T-cell (primary cell): ENCODE data around the gene RACK1. TPM values are rescaled to one million over a fixed set of nuclear protein-coding genes. Genes with fewer than 3 reads are reported as not detected.

Experiments
- ATAC-seq, 4 experiments: fragments of 200-7000 bp in 3 of 4; fragments of 150-1000 bp in 1 of 4; cut with Tn5 transposase; replicated peaks in 1 of 4; 1 replicate in 3 of 4; 2 replicates in 1 of 4; pipeline ENCODE4 v1.10.0; 2021; ENCODE audit warnings: moderate library complexity in 3 of 4, mild to moderate bottlenecking in 2 of 4, moderate number of reproducible peaks in 1 of 4
- CTCF ChIA-PET, 2 donors: fragments of 300-600 bp; sonication (Branson Sonifier 250); formaldehyde crosslinking; loops; one replicate each; lab custom pipeline; 2022; ENCODE audit warnings: antibody characterized with exemption in 2 of 2; lab: Charles Lee
- POLR2A ChIA-PET, 2 donors: fragments of 300-600 bp; sonication (Branson Sonifier 250); formaldehyde crosslinking; loops; one replicate each; lab custom pipeline; 2022; ENCODE audit warnings: antibody characterized with exemption in 2 of 2; lab: Charles Lee
- DNase-seq, 35 experiments: peaks; one replicate each; pipeline versions ENCODE4 v3.0.0 to v3.0.0-alpha.2; 2013 to 2023
- H3K27ac ChIP-seq: one replicate; pipeline ENCODE4 v1.5.1; 2013; ENCODE audit warnings: low read length
- H3K27me3 ChIP-seq, 2 experiments: replicated peaks in 1 of 2; 1 replicate in 1 of 2; 2 replicates in 1 of 2; pipeline versions ENCODE4 v1.6.1 to v1.7.0; 2013; ENCODE audit warnings: low read length in 1 of 2, mixed read lengths in 1 of 2; ENCODE audit not compliant: control insufficient read depth in 2 of 2, insufficient read depth in 2 of 2; ENCODE audit errors: extremely low read depth in 1 of 2
- H3K36me3 ChIP-seq, 2 donors: 1 replicate in 1 of 2; 2 replicates in 1 of 2; pipeline versions ENCODE4 v1.6.1 to v1.7.0; 2013; ENCODE audit warnings: low read length in 1 of 2; ENCODE audit not compliant: control insufficient read depth in 2 of 2, insufficient read depth in 1 of 2; ENCODE audit errors: extremely low read depth in 1 of 2
- H3K4me1 ChIP-seq, 2 experiments: 1 replicate in 1 of 2; 2 replicates in 1 of 2; pipeline versions ENCODE4 v1.6.1 to v1.7.0; 2013; ENCODE audit warnings: low read length in 2 of 2, mixed read lengths in 1 of 2; ENCODE audit not compliant: insufficient read depth in 2 of 2, control insufficient read depth in 1 of 2; ENCODE audit errors: extremely low read depth in 1 of 2
- H3K4me3 ChIP-seq, 2 donors: 1 replicate in 1 of 2; 2 replicates in 1 of 2; pipeline versions ENCODE4 v1.5.1 to v1.7.0; 2013; ENCODE audit warnings: mild to moderate bottlenecking in 2 of 2, low read length in 1 of 2, moderate library complexity in 1 of 2; ENCODE audit not compliant: control insufficient read depth in 1 of 2; ENCODE audit errors: extremely low read depth in 1 of 2
- H3K9me3 ChIP-seq: 2 replicates; pipeline ENCODE4 v1.7.0; 2013
- H3K27ac Mint-ChIP-seq, 2 donors: one replicate each; pipeline ENCODE4 v1.8.0; 2020 to 2021; ENCODE audit warnings: mild to moderate bottlenecking in 2 of 2, mixed read lengths in 2 of 2
- H3K27me3 Mint-ChIP-seq, 2 donors: one replicate each; pipeline ENCODE4 v1.8.0; 2021 to 2022; ENCODE audit warnings: mixed read lengths in 2 of 2
- H3K36me3 Mint-ChIP-seq: one replicate; pipeline ENCODE4 v1.8.0; 2021; ENCODE audit warnings: mixed read lengths
- H3K4me1 Mint-ChIP-seq, 3 donors: one replicate each; pipeline ENCODE4 v1.8.0; 2020 to 2022; ENCODE audit warnings: mixed read lengths in 3 of 3, mild to moderate bottlenecking in 1 of 3
- H3K4me3 Mint-ChIP-seq, 3 donors: one replicate each; pipeline ENCODE4 v1.8.0; 2020 to 2022; ENCODE audit warnings: mild to moderate bottlenecking in 3 of 3, mixed read lengths in 3 of 3, moderate library complexity in 3 of 3
- H3K9me3 Mint-ChIP-seq, 3 donors: one replicate each; pipeline ENCODE4 v1.8.0; 2020 to 2022; ENCODE audit warnings: mixed read lengths in 3 of 3
- WGBS: methylation state at CpG from one replicate; pipeline ENCODE4 v1.1.5; 2013; ENCODE audit warnings: missing lambda C conversion rate; ENCODE audit not compliant: insufficient coverage; 5-methylcytosine and 5-hydroxymethylcytosine counted together
- total RNA-seq, 35 experiments: library from RNA in 6 of 35; stranded (reverse) in 6 of 35; fragments of 120-200 nt in 1 of 35; gene quantifications; one replicate each; pipeline versions ENCODE4 v1.2.1 to v1.2.4 and lab custom pipeline; 2013 to 2026

The RACK1 gene
- total RNA-seq, 5 donors from 2014 or later (not counting 1 experiment from before 2014, with no cell fraction given) = 2,132 to 2,437 (median 2,230) TPM

DNA sequence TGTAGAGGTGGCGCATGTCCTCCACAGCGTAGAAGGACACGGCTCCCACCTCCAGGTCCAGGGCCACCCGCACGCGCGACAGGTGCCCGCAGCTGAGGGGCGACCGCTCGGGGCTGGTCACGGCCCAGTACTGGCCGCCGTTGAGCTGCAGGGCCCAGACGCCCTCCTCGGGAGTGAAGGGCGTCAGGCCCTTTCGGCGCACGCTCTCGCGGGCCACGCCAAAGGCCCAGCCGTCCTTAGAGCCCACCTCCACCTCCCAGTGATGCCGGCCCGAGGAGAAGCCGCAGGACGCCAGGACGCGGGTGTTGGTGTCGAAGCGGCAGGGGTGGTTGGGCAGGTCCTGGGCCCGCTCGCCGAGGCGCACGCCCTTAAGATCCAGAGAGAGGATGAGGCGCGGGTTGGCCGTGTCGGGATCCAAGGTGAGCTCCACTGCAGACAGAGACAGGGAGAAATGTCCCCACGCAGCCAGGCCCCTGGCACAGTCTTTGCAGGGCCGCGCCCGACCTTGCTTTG lies 48.4 kb downstream of the RACK1 start:
- Mint-ChIP-seq H3K36me3 (peaks cover 4% of the 10 kb centered on the region), H3K9me3 (no peaks in the 10 kb centered on the region), H3K4me3 (no peak overlapping the region), H3K27me3 (peaks cover 5 to 6% of the 10 kb centered on the region in 2 donors), H3K4me1 (peaks cover 19 to 28% (median 20%) of the 10 kb centered on the region in 3 donors), H3K27ac (no peak overlapping the region)
- Histone ChIP-seq H3K4me3 (no peak overlapping the region), H3K9me3 (no peaks in the 10 kb centered on the region), H3K4me1 (peaks cover 2 to 20% of the 10 kb centered on the region in 2 experiments), H3K36me3 (peaks cover 0 to 4% of the 10 kb centered on the region in 2 donors), H3K27me3 (no peaks in the 10 kb centered on the region), H3K27ac (no peak overlapping the region)
- ATAC-seq = no peak
- CTCF ChIA-PET = interaction anchor here in 1 of 2 donors (0.6 kb wide), 1 partner anchor 25 kb away, joined by 3 read pairs; no protein-coding TSS in a partner anchor
- WGBS = 96% methylated on average over 31 of the region's 45 CpGs
- no peak for DNase-seq
- POLR2A ChIA-PET = no interaction called here

DNA sequence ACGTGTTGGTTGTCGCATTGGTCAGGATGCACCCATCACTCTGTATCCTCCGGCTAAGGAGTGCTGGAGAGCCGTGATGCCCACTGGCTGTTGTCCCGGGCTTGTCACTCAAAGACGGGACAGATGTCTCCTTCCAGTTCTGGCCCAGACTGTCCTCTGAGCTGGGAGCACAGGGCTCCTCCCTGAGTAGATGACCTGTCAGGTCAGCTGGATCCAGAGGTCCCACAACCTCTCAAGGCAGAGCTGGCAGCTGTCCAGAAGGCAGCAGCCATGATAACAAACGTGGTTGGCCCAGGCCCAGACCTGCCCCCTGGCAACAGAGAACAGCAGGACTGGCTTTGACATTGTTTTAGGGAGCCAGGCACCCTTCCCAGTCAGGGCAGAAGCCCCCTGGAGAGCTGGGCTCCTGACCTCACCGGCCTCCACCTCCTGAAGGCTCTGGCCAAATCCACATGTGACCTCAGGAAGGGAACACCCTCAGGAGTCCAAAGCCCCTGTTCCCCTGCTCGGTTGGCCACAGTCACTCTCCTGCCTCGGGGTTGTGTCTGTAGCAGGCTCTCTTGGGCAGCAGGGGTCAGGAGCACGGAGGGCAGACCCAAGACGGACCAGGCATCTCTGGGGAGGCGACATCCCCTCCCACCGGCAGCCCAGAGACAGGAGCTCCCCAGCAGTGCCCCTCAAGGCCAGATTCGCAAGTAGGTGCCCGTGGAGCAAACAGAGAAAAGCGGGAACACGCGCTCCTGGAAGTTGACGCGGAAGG lies 49.0 kb downstream of the RACK1 start:
- Mint-ChIP-seq H3K27ac (no peak overlapping the region), H3K9me3 (no peaks in the 10 kb centered on the region), H3K4me3 (no peak overlapping the region), H3K36me3 (peaks cover 4% of the 10 kb centered on the region), H3K4me1 (peaks cover 19 to 33% (median 20%) of the 10 kb centered on the region in 3 donors), H3K27me3 (peaks cover 5 to 6% of the 10 kb centered on the region in 2 donors)
- ChIA-PET CTCF (interaction anchor here (0.5 to 0.6 kb wide), 2 partner anchors 14 to 26 kb away, joined by 3 to 9 read pairs; no protein-coding TSS in a partner anchor), POLR2A (no interaction called here)
- no peak for DNase-seq
- WGBS = 89% methylated on average over 21 of the region's 21 CpGs
- no peaks in the 10 kb centered on the region for H3K9me3 ChIP-seq
- peaks cover 2 to 25% of the 10 kb centered on the region in 2 experiments for H3K4me1 ChIP-seq
- H3K27ac ChIP-seq = no peak overlapping the region
- H3K36me3 ChIP-seq = no peaks in the 10 kb centered on the region
- ATAC-seq = no peak
- no peak overlapping the region for H3K4me3 ChIP-seq
- no peaks in the 10 kb centered on the region for H3K27me3 ChIP-seq

DNA sequence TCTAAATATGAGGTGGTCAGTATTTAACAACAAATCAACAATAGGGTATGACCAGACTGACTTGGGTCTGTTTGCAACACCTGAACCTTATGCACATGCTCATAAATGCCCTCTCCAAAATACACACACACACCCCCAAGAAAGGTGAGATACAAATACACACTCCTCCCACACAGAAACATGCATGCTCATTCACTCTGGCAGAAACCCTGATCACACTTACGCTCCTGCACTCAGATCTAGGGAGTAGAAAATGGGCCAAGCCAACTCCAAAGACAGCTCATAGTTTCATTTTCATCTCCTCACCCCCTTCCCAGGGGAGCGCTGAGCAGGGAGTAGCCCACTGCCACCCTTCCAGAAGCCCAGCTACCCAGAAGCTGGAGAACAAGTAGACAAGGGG lies 50.0 kb downstream of the RACK1 start:
- ATAC-seq (no peak), DNase-seq (no peak)
- no peak overlapping the region for H3K27ac ChIP-seq
- Mint-ChIP-seq H3K36me3 (peaks cover 7% of the 10 kb centered on the region), H3K4me3 (peak overlapping the region in 2 of 3 donors; percentile 26 to 94), H3K27ac (no peak overlapping the region), H3K27me3 (peaks cover 6 to 8% of the 10 kb centered on the region in 2 donors), H3K4me1 (peaks cover 22 to 39% (median 23%) of the 10 kb centered on the region in 3 donors), H3K9me3 (peaks cover 0 to under 1% (median 0%) of the 10 kb centered on the region in 3 donors)
- H3K4me1 ChIP-seq = peaks cover 2 to 29% of the 10 kb centered on the region in 2 experiments
- no peaks in the 10 kb centered on the region for H3K27me3 ChIP-seq
- ChIA-PET CTCF (interaction anchor here in 1 of 2 donors (0.7 kb wide), 1 partner anchor 19 kb away, joined by 4 read pairs; no protein-coding TSS in a partner anchor), POLR2A (interaction anchor here in 1 of 2 donors (0.8 kb wide), 1 partner anchor 13 kb away, joined by 3 read pairs; no protein-coding TSS in a partner anchor)
- H3K9me3 ChIP-seq = no peaks in the 10 kb centered on the region
- H3K4me3 ChIP-seq = no peak overlapping the region
- 92% methylated on average over 2 of the region's 2 CpGs for WGBS
- H3K36me3 ChIP-seq = no peaks in the 10 kb centered on the region

DNA sequence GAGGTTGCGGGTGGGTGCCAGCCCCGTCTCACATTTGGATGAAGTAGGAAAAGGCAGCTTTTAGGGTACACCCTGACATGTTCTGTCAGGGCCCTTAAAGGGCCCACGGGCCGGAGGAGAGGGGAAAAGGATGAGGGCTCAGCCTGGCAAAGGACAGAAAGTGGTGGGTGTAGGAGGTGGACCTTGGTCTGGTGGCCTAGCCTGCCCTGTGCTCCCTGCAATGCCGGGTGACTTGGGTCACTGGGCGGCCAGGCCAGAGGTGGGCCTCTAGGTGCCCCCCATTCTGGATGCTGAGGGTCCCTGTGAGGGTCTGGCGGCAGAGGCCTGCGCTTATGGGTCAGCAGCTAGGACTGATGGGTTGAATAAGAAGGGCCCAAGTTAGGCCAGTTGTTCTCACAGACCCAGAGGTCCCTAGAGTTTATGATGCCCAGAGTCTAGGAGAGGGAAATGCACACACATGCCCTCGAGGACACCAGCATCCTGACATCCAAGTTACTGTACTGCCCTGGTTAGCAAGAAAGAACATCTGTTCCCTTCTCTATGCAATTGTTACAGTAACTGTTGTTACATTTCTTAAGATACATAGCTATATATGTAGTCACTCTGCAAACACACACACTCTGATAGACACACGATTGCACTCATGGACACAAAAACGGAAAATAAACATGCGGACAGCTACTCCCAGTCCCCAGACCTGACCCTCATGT lies 51.2 kb downstream of the RACK1 start:
- Mint-ChIP-seq H3K27me3 (peaks cover 6 to 12% of the 10 kb centered on the region in 2 donors), H3K27ac (peak overlapping the region; percentile 95 to 96), H3K36me3 (peaks cover 10% of the 10 kb centered on the region), H3K4me1 (peaks cover 32 to 50% (median 32%) of the 10 kb centered on the region in 3 donors), H3K9me3 (peaks cover 0 to 4% (median 0%) of the 10 kb centered on the region in 3 donors), H3K4me3 (peak overlapping the region; percentile 94 to 95 (median 94))
- Histone ChIP-seq H3K27me3 (no peaks in the 10 kb centered on the region), H3K4me1 (peaks cover 2 to 39% of the 10 kb centered on the region in 2 experiments), H3K27ac (peak overlapping the region; percentile 69), H3K9me3 (no peaks in the 10 kb centered on the region), H3K36me3 (no peaks in the 10 kb centered on the region), H3K4me3 (peak overlapping the region; percentile 70 to 99)
- DNase-seq (no peak), ATAC-seq (no peak)
- ChIA-PET POLR2A (interaction anchor here in 1 of 2 donors (1.8 kb wide), 1 partner anchor 15 kb away, joined by 5 read pairs; no protein-coding TSS in a partner anchor), CTCF (interaction anchor here in 1 of 2 donors (0.5 to 1.6 kb wide), 7 partner anchors 12 to 473 kb away, joined by 4 to 29 read pairs (median 4); partner anchors contain the start of genes RACK1 and TRIM7)
- whole genome bisulfite sequencing = 55% methylated on average over 9 of the region's 12 CpGs

DNA sequence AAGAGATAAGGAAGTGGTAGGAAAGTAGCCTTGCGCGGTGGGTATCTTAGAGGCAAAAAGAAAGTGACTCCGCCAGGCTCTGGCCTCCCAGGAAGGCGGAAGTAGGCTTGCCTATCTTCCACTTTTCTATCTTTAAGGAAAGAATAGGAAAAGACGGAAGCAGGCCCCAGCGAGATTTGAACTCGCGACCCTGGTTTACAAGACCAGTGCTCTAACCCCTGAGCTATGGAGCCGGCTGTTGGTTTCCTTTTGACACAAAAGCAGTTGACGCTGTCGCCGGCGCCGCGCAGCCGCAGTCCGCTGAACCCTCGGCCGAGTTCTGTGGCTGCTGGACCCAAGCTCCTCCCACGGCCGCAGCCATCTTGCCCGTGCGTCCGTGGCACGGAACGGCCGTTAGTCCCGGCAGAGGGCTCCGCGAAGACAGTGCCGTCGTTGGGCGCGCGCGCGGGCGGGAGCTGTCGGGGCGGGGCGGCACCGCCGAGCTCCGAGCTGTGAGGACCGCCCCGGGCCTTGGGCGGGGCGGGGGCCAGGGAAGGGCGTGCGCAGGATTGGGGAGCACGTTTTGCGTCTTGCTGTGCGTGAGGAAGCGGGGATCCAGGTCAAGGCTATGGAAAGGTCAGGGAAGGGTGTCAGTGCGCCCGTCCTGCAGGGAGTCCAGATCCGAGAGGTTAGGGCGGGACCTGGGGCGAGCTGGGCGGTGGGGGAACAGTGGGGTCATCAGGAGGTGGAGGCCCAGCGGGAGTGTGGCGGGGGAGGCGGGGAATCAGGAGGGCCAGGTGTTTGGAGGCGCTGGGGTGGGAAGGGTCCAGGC lies 52.0 kb downstream of the RACK1 start:
- H3K36me3 Mint-ChIP-seq = peaks cover 10% of the 10 kb centered on the region
- peak overlapping the region; percentile 70 to 99 for H3K4me3 ChIP-seq

More for the DNA sequence above, 52.0 kb downstream of the RACK1 start:
- DNase-seq (peak; percentile 78 to 99 (median 93)), ATAC-seq (peak; percentile 60 to 74 (median 68))
- under 1% methylated on average over 59 of the region's 64 CpGs for WGBS
- peak overlapping the region; percentile 94 to 95 (median 94) for H3K4me3 Mint-ChIP-seq
- Histone ChIP-seq H3K4me1 (peaks cover 2 to 42% of the 10 kb centered on the region in 2 experiments), H3K9me3 (no peaks in the 10 kb centered on the region), H3K27me3 (no peaks in the 10 kb centered on the region), H3K36me3 (no peaks in the 10 kb centered on the region), H3K27ac (peak overlapping the region; percentile 69)
- CTCF ChIA-PET = interaction anchor here in 1 of 2 donors (0.6 to 1.6 kb wide), 6 partner anchors 13 to 472 kb away, joined by 4 to 29 read pairs (median 4); partner anchors contain the start of genes RACK1 and TRIM7
- peaks cover 32 to 54% (median 34%) of the 10 kb centered on the region in 3 donors for H3K4me1 Mint-ChIP-seq
- H3K27ac Mint-ChIP-seq = peak overlapping the region; percentile 95 to 96
- peaks cover 6 to 12% of the 10 kb centered on the region in 2 donors for H3K27me3 Mint-ChIP-seq
- H3K9me3 Mint-ChIP-seq = peaks cover 0 to 4% (median 0%) of the 10 kb centered on the region in 3 donors
- POLR2A ChIA-PET = interaction anchor here (0.5 to 1.8 kb wide), 3 partner anchors 15 to 32 kb away, joined by 4 to 5 read pairs (median 4); partner anchors contain the start of gene TRIM41 (in 2 of the 2)
